Posterior cingulate gyrus (tissue), 11 donors: ENCODE results near the gene CBFA2T3.
"Not testable (repeated sequence)": the region's sequence is repeated elsewhere in the genome, so short reads cannot be mapped to it uniquely, and the experiment has no call there.

ENCODE experiments used
- DNase-seq, 10 donors: peaks; one replicate each; pipeline versions ENCODE4 v3.0.0 to v3.0.0-alpha.2; 2020 to 2021; ENCODE audit warnings: mixed read lengths in 3 of 10
- intact Hi-C: fragments of 100-400 bp; cut with DNase I; formaldehyde crosslinking; loops from one replicate; pipeline ENCODE4 v1.15.1; 2023

Gene CBFA2T3

GRCh38 chr16:89013692-89014402 lies 36.8 kb upstream of the CBFA2T3 start:
- peak in 4 of 10 donors; percentile 25 to 74 (median 61) for DNase-seq
- intact Hi-C loops: no loop called here

- peak in 3 of 10 donors; percentile 9 to 37 (median 22) for DNase-seq
- intact Hi-C loops: no loop called here
Observed at GRCh38 chr16:89013111-89013510, 36.1 kb upstream of the CBFA2T3 start.

- peak in 1 of 10 donors; percentile 8 for DNase-seq
- intact Hi-C loops: no loop called here
Observed at GRCh38 chr16:89012622-89012995, 35.6 kb upstream of the CBFA2T3 start.

GRCh38 chr16:89011909-89012621 lies 35.1 kb upstream of the CBFA2T3 start:
- DNase-seq: peak in 2 of 10 donors; percentile 1 to 30

GRCh38 chr16:89010210-89010925 lies 33.4 kb upstream of the CBFA2T3 start:
- intact Hi-C loops: no loop called here
- peak in 4 of 10 donors; percentile 18 to 64 (median 58) for DNase-seq

More at GRCh38 chr16:89011909-89012621, 35.1 kb upstream of the CBFA2T3 start:
- intact Hi-C loops: no loop called here

- intact Hi-C loops: no loop called here
- DNase-seq: peak in 3 of 10 donors; percentile 33 to 78 (median 45)
Observed at GRCh38 chr16:89009343-89010209, 32.6 kb upstream of the CBFA2T3 start.

GRCh38 chr16:89008796-89009195 lies 31.8 kb upstream of the CBFA2T3 start:
- peak in 3 of 10 donors; percentile 21 to 40 (median 37) for DNase-seq
- intact Hi-C loops: not testable (repeated sequence)

GRCh38 chr16:89007371-89008249 lies 30.6 kb upstream of the CBFA2T3 start:
- intact Hi-C loops: no loop called here
- DNase-seq: peak in 3 of 10 donors; percentile 28 to 44 (median 36)

GRCh38 chr16:89006036-89006752 lies 29.2 kb upstream of the CBFA2T3 start:
- intact Hi-C loops: no loop called here
- peak in 4 of 10 donors; percentile 25 to 79 (median 66) for DNase-seq

GRCh38 chr16:89005201-89006035 lies 28.4 kb upstream of the CBFA2T3 start:
- DNase-seq: peak in 4 of 10 donors; percentile 16 to 77 (median 66)
- intact Hi-C loops: no loop called here

- peak in 6 of 10 donors; percentile 33 to 89 (median 66) for DNase-seq
- intact Hi-C loops: no loop called here
Observed at GRCh38 chr16:89004209-89004831, 27.3 kb upstream of the CBFA2T3 start.

GRCh38 chr16:89003831-89004208 lies 26.8 kb upstream of the CBFA2T3 start:
- DNase-seq: no peak
- intact Hi-C loops: no loop called here

GRCh38 chr16:89002851-89003830 lies 26.1 kb upstream of the CBFA2T3 start:
- intact Hi-C loops: no loop called here
- peak in 4 of 10 donors; percentile 20 to 80 (median 45) for DNase-seq

- peak in 2 of 10 donors; percentile 40 to 50 for DNase-seq
- intact Hi-C loops: not testable (repeated sequence)
Observed at GRCh38 chr16:89002081-89002480, 25.1 kb upstream of the CBFA2T3 start.

- peak in 2 of 10 donors; percentile 18 to 54 for DNase-seq
- intact Hi-C loops: no loop called here
Observed at GRCh38 chr16:89001117-89002027, 24.4 kb upstream of the CBFA2T3 start.
